K562 (cell line): ENCODE data around the gene ARHGEF16. TPM values are rescaled to one million over a fixed set of nuclear protein-coding genes. Genes with fewer than 3 reads are reported as not detected.

Experiments
- ATAC-seq: fragments of 200-7000 bp; cut with Tn5 transposase; 3 replicates; pipeline ENCODE4 v1.9.1; 2020; ENCODE audit warnings: moderate library complexity
- BruUV-seq: library from RNA; stranded (reverse); fragments of 400-500 nt; replicated peaks from 2 replicates; lab custom pipeline; 2021; lab: Mats Ljungman, UMichigan
- CTCF ChIA-PET: fragments of 300-600 bp; formaldehyde crosslinking; extraction: SDS; loops from one replicate; lab custom pipeline; 2021; ENCODE audit warnings: low intra/inter-chr PET ratio; lab: Yijun Ruan, JAX
- POLR2A ChIA-PET: fragments of 300-600, 350-650 bp; sonication (Branson Sonifier 250); formaldehyde crosslinking; extraction: SDS; loops from one replicate; lab custom pipeline; 2021; ENCODE audit warnings: antibody characterized with exemption, inconsistent platforms; lab: Yijun Ruan, JAX
- DNase-seq, 4 experiments: peaks; one replicate each; pipeline versions ENCODE4 v3.0.0 to v3.0.0-alpha.2; 2011 to 2018; ENCODE audit warnings: low spot score in 3 of 4, mixed read lengths in 3 of 4; ENCODE audit errors: extremely low read depth in 1 of 4
- FAIRE-seq: peaks from 2 replicates; lab custom pipeline; 2011; peaks lifted over from hg19 to GRCh38; lab: Jason Lieb, UNC
- H2AFZ ChIP-seq: 2 replicates; pipeline ENCODE4 v1.6.0; 2011; ENCODE audit warnings: low read depth, low read length, control low read depth, inconsistent platforms
- H3K27ac ChIP-seq: fragments of 200-600 bp; 3 replicates; pipeline ENCODE4 v1.8.0; 2011; ENCODE audit warnings: low read depth, mild to moderate bottlenecking, control low read depth, inconsistent platforms, low read length, moderate library complexity, mixed read lengths; ENCODE audit errors: extremely low read depth
- H3K27me3 ChIP-seq, 2 experiments: fragments of 300-600 bp in 1 of 2; 2 replicates in 1 of 2; 3 replicates in 1 of 2; pipeline versions ENCODE4 v1.6.0 to v1.8.0; 2011; ENCODE audit warnings: inconsistent platforms in 2 of 2, low read length in 2 of 2, mild to moderate bottlenecking in 1 of 2, mixed read lengths in 1 of 2, moderate library complexity in 1 of 2; ENCODE audit not compliant: control insufficient read depth in 2 of 2, insufficient read depth in 2 of 2
- H3K36me3 ChIP-seq: fragments of 300-600 bp; 3 replicates; pipeline ENCODE4 v1.8.0; 2011; ENCODE audit warnings: mild to moderate bottlenecking, low read length, inconsistent platforms; ENCODE audit not compliant: control insufficient read depth, insufficient read depth
- H3K4me1 ChIP-seq, 2 experiments: fragments of 200-600 bp in 1 of 2; replicated peaks in 1 of 2; 2 replicates in 1 of 2; 3 replicates in 1 of 2; pipeline versions ENCODE4 v1.5.1 to v1.8.0; 2011; ENCODE audit warnings: inconsistent platforms in 2 of 2, low read length in 2 of 2, mild to moderate bottlenecking in 1 of 2, mixed read lengths in 1 of 2, moderate library complexity in 1 of 2; ENCODE audit not compliant: control insufficient read depth in 2 of 2, insufficient read depth in 2 of 2
- H3K4me2 ChIP-seq: 2 replicates; pipeline ENCODE4 v1.6.1; 2011; ENCODE audit warnings: low read length, control low read depth, inconsistent platforms, mixed read lengths; ENCODE audit not compliant: insufficient read depth
- H3K4me3 ChIP-seq: fragments of 200-600 bp; sonication (generic), shearing (Covaris generic); 2 replicates; pipeline ENCODE4 v1.5.1; 2016; ENCODE audit warnings: control low read depth, inconsistent platforms
- H3K79me2 ChIP-seq: fragments of 200-600 bp; 3 replicates; pipeline ENCODE4 v1.8.0; 2011; ENCODE audit warnings: low read length, inconsistent platforms; ENCODE audit not compliant: control insufficient read depth, insufficient read depth
- H3K9ac ChIP-seq, 2 experiments: 2 replicates each; pipeline versions ENCODE4 v1.6.0 to v1.6.1; 2011; ENCODE audit warnings: low read depth in 2 of 2, low read length in 2 of 2, control low read depth in 1 of 2, inconsistent platforms in 1 of 2, mild to moderate bottlenecking in 1 of 2, mixed read lengths in 1 of 2; ENCODE audit not compliant: insufficient read depth in 1 of 2
- H3K9me1 ChIP-seq: one replicate; pipeline ENCODE4 v1.6.0; 2011; ENCODE audit warnings: inconsistent platforms, mild to moderate bottlenecking, low read length, moderate library complexity; ENCODE audit not compliant: control insufficient read depth, insufficient read depth
- H3K9me3 ChIP-seq: replicated peaks from 2 replicates; pipeline ENCODE4 v1.5.1; 2011; ENCODE audit warnings: low read depth, low read length, inconsistent platforms; ENCODE audit not compliant: control insufficient read depth, insufficient read depth
- H4K20me1 ChIP-seq: replicated peaks from 2 replicates; pipeline ENCODE4 v1.6.1; 2011; ENCODE audit warnings: low read length, inconsistent platforms, mixed read lengths; ENCODE audit not compliant: control insufficient read depth, insufficient read depth
- IFI16 ChIP-seq: fragments of 250-450 bp; sonication (Bioruptor Pico); IDR thresholded peaks from 2 replicates; pipeline ENCODE4 v2.1.2; 2022; ENCODE audit warnings: mild to moderate bottlenecking, inconsistent platforms
- RBBP5 ChIP-seq: fragments of 200-600 bp; sonication (generic); IDR thresholded peaks from 2 replicates; pipeline ENCODE4 v1.6.1; 2012; ENCODE audit warnings: borderline replicate concordance, mild to moderate bottlenecking, low read length, control low read depth, inconsistent platforms; ENCODE audit not compliant: insufficient read depth, poor library complexity, severe bottlenecking
- REST ChIP-seq, 2 experiments: fragments of 450-650 bp; formaldehyde crosslinking in 1 of 2; IDR thresholded peaks; 2 replicates each; pipeline versions ENCODE4 v1.4.0 to v1.6.1; 2014 to 2020; ENCODE audit warnings: mild to moderate bottlenecking in 2 of 2, borderline replicate concordance in 1 of 2, low read depth in 1 of 2
- RFX5 ChIP-seq: IDR thresholded peaks from 2 replicates; pipeline ENCODE4 v1.6.1; 2011; ENCODE audit warnings: low read depth, mild to moderate bottlenecking, improper control_type of control experiment, low read length
- THRA ChIP-seq: fragments of 450-650 bp; IDR thresholded peaks from 2 replicates; pipeline ENCODE4 v1.6.1; 2017; ENCODE audit warnings: mild to moderate bottlenecking, moderate library complexity
- ZNF311 ChIP-seq: fragments of 250-450 bp; sonication (Bioruptor Pico); IDR thresholded peaks from 2 replicates; pipeline ENCODE4 v1.4.0; 2020; ENCODE audit warnings: mild to moderate bottlenecking, moderate library complexity
- ZNF639 ChIP-seq, 2 experiments: fragments of 200-800 bp in 1 of 2; sonication (Bioruptor generic) in 1 of 2; sonication (generic) in 1 of 2; formaldehyde crosslinking in 1 of 2; IDR thresholded peaks in 1 of 2; conservative IDR thresholded peaks in 1 of 2; 2 replicates each; pipeline versions ENCODE4 v1.5.0 to v1.6.1; 2016 to 2020; ENCODE audit warnings: missing compliant biosample characterization in 1 of 2, missing genetic modification characterization in 1 of 2, missing genetic modification reagents in 1 of 2
- WGBS: fragments of 100-300 bp; shearing (Covaris generic); methylation state at CpG from one replicate; pipeline ENCODE4 v1.1.6; 2016; ENCODE audit warnings: low coverage, mixed read lengths; ENCODE audit not compliant: insufficient coverage; ENCODE audit errors: missing lambda C conversion rate; 5-methylcytosine and 5-hydroxymethylcytosine counted together
- in situ Hi-C: fragments of 300-500 bp; cut with MboI; formaldehyde crosslinking; loops from 4 replicates; pipeline ENCODE4 v1.15.0; 2018; ENCODE audit warnings: inconsistent platforms, mixed read lengths
- intact Hi-C: fragments of 100-400 bp; cut with micrococcal nuclease; formaldehyde crosslinking; loops from 2 replicates; pipeline ENCODE4 v1.14.2; 2022
- polyA plus RNA-seq, 8 experiments: library from polyadenylated mRNA; depleted of rRNA in 4 of 8; stranded (reverse) in 5 of 8; unstranded in 3 of 8; fragments of >200 nt; fragmentation: Nextera tagmentation in 2 of 8; fragmentation: Illumina TruSeq in 1 of 8; extraction: Ambion mirVana in 2 of 8; extraction: Trizol in 1 of 8; gene quantifications; 2 replicates each; pipeline versions ENCODE4 v1.2.1 to v1.2.3, GENCODE V29; 2011 to 2014; ENCODE audit warnings: inconsistent platforms in 1 of 8, missing spikeins in 1 of 8
- total RNA-seq, 7 experiments: library from RNA; depleted of rRNA in 6 of 7; stranded (reverse); fragments of >200 nt in 6 of 7; fragmentation: Illumina TruSeq in 2 of 7; extraction: Trizol in 2 of 7; gene quantifications; 2 replicates each; pipeline versions ENCODE4 v1.2.1 to v1.2.3, GENCODE V29; 2011 to 2021; ENCODE audit warnings: low replicate concordance in 1 of 7

Gene ARHGEF16
- total and polyA plus RNA-seq, 9 of the 15 experiments (the other 6 are each of a cell fraction or from before 2014, with no cell fraction given): 0.15 to 1.2 (median 0.49) TPM; not detected in 2

DNA sequence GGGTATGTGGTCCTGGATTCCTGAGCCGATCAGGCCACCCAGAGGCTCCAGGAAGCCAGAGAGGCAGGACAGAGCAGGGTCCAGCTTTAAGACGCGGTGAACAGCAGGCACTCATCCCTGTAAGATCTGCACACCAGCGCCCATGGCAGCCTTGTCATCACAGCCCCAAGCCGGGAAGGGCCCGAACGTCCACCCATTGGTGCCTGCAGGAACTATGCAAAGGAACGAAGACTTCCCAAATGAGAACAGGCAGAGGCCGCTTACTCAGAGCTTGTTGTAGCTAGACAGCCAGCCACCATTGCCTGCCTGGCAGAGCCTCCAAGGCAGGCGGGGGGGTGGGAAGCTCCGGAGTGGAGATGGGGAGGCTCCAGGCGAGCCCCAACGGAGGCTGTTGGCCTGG, 12.1 kb upstream of the ARHGEF16 start (continued):
- TF ChIP-seq THRA (no peak), RFX5 (no peak)

DNA sequence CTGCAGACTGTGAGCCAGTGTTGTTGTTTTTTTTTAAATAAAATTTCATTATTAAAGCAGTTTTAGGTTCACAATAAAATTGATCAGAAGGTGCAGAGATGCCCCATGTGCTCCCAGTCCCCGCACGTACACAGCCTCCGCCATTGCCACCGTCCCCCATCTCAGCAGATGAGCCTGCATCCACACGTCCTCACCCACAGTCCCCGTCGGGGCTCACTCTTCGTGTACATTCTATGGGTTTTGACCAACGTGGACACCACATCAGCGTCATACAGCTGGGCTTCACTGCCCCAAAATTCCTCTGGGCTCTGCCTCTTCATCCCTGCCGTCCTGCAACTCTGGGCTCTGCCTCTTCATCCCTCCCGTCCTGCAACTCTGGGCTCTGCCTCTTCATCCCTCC, 11.6 kb upstream of the ARHGEF16 start:
- Histone ChIP-seq H3K79me2 (no peaks in the 10 kb centered on the region), H3K4me1 (no peaks in the 10 kb centered on the region), H3K36me3 (no peaks in the 10 kb centered on the region), H4K20me1 (peaks cover 3% of the 10 kb centered on the region; the same call in 1 of the 2 replicates), H3K27ac (no peak overlapping the region), H3K9me3 (no peaks in the 10 kb centered on the region), H3K4me2 (no peak overlapping the region), H3K4me3 (no peak overlapping the region), H3K27me3 (peaks cover 28 to 54% of the 10 kb centered on the region in 2 experiments; a peak in 4 of 5 replicates), H3K9me1 (no peaks in the 10 kb centered on the region), H2AFZ (no peak overlapping the region), H3K9ac (no peak overlapping the region)
- FAIRE-seq (no peak), ATAC-seq (no peak), DNase-seq (no peak)
- in situ Hi-C loops (loop anchor here (5.0 kb wide), 1 partner anchor 179 kb away; no protein-coding TSS in a partner anchor), intact Hi-C loops (no loop called here)
- whole genome bisulfite sequencing: 0% methylated on average over 12 of the region's 12 CpGs
- ChIA-PET POLR2A (interaction anchor here (0.8 kb wide), 1 partner anchor 92 kb away, joined by 3 read pairs; no protein-coding TSS in a partner anchor), CTCF (no interaction called here)
- no TSS peak for BruUV-seq
- TF ChIP-seq REST (IDR thresholded peaks at IDR 0.05; ENCODE audit: borderline replicate concordance) (no peak), REST (CRISPR knock-in tag; IDR thresholded peaks at IDR 0.05; ENCODE audit: low read depth) (no peak), RBBP5 (no peak), ZNF311 (no peak), ZNF639 (CRISPR knock-in tag; conservative IDR thresholded peaks at IDR 0.05 in 1 of 2, IDR thresholded peaks at IDR 0.05 in 1 of 2) (no peak), IFI16 (no peak)
